ENCODE measurements around the gene RRP9. TPM values are rescaled to one million over a fixed set of nuclear protein-coding genes. Genes with fewer than 3 reads are reported as not detected.

The RRP9 gene
- total and polyA plus RNA-seq, 2 donors (not counting 1 experiment from before 2014, with no cell fraction given) = 16.7 to 21.9 TPM

DNA sequence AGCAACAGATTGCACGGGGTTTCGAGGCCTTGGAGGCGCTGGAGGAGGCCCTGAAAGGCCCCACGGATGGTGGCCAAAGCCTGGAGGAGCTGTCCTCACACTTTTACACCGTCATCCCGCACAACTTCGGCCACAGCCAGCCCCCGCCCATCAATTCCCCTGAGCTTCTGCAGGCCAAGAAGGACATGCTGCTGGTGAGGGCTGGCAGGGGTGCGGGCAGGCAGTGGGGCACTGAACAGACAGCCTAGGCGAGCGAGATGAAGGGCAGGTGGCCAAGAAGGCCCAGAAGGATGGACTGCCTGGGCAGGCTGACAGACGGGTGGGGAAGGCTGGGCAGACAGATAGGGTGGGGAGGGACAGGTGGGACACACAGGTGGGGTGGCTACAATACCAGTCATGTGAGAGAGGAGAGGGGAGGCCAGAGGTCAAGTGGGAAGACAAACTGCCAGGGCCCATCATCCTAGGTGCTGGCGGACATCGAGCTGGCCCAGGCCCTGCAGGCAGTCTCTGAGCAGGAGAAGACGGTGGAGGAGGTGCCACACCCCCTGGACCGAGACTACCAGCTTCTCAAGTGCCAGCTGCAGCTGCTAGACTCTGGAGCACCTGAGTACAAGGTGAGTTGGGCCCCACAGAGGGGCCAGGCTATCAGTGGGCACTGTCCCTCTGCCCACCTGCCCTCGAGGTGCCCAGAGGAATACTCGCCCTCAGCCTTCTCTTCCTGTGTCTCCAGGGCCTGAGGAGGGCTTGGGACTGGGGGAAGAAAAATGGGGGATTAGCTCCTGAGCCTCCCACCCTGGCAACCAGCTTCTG is 3.5 kb upstream of the RRP9 start:
- intact Hi-C loops (cut with micrococcal nuclease) = no loop called here
- H3K79me2 ChIP-seq (ENCODE audit: control insufficient read depth, insufficient read depth, low read length) = peaks cover 15% of the 10 kb centered on the region

More for the DNA sequence above, 3.5 kb upstream of the RRP9 start:
- H2AFZ ChIP-seq (ENCODE audit: insufficient read depth, low read depth, low read length, poor library complexity, severe bottlenecking) = no peak overlapping the region
- WGBS (ENCODE audit: insufficient coverage) = 93% methylated on average over 16 of the region's 18 CpGs
- no peak for ATAC-seq (ENCODE audit: low read depth)
- Mint-ChIP-seq H3K27me3 (no peaks in the 10 kb centered on the region), H3K27ac (no peak overlapping the region), H3K4me1 (peaks cover 26% of the 10 kb centered on the region), H3K9me3 (ENCODE audit: insufficient read depth) (no peaks in the 10 kb centered on the region), H3K4me3 (no peak overlapping the region)
- H3K36me3 ChIP-seq (replicated peaks in 1 of 2; ENCODE audit: control extremely low read depth in 1 of 2, control insufficient read depth in 1 of 2, extremely low read depth in 1 of 2, insufficient read depth in 2 of 2, low read length in 1 of 2) = no peaks in the 10 kb centered on the region
- no peak overlapping the region for H3K27ac ChIP-seq (ENCODE audit: low read length in 2 of 2)
- H3K4me3 ChIP-seq (ENCODE audit: control extremely low read depth in 1 of 5, extremely low read depth in 1 of 5, insufficient read depth in 1 of 5, low read depth in 2 of 5, low read length in 4 of 5) = no peak overlapping the region
- TF ChIP-seq, protein P1, sequence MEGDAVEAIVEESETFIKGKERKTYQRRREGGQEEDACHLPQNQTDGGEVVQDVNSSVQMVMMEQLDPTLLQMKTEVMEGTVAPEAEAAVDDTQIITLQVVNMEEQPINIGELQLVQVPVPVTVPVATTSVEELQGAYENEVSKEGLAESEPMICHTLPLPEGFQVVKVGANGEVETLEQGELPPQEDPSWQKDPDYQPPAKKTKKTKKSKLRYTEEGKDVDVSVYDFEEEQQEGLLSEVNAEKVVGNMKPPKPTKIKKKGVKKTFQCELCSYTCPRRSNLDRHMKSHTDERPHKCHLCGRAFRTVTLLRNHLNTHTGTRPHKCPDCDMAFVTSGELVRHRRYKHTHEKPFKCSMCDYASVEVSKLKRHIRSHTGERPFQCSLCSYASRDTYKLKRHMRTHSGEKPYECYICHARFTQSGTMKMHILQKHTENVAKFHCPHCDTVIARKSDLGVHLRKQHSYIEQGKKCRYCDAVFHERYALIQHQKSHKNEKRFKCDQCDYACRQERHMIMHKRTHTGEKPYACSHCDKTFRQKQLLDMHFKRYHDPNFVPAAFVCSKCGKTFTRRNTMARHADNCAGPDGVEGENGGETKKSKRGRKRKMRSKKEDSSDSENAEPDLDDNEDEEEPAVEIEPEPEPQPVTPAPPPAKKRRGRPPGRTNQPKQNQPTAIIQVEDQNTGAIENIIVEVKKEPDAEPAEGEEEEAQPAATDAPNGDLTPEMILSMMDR (IDR thresholded peaks at IDR 0.05) = no peak
- no peak for TF ChIP-seq EZH2 (IDR thresholded peaks at IDR 0.05; ENCODE audit: borderline replicate concordance, insufficient read depth, low read depth, low read length, poor library complexity, severe bottlenecking)
- H3K4me1 ChIP-seq (ENCODE audit: control insufficient read depth in 2 of 2, insufficient read depth in 2 of 2, low read length in 2 of 2) = peaks cover 22 to 26% of the 10 kb centered on the region in 2 donors
- no peaks in the 10 kb centered on the region for H3K9me3 ChIP-seq (ENCODE audit: control extremely low read depth in 1 of 3, control insufficient read depth in 2 of 3, insufficient read depth in 1 of 3, low read length in 2 of 3)
- H3K9ac ChIP-seq (ENCODE audit: low read length) = no peak overlapping the region
- no peaks in the 10 kb centered on the region for H4K20me1 ChIP-seq (ENCODE audit: control insufficient read depth, insufficient read depth, low read length, poor library complexity, severe bottlenecking)
- CTCF ChIA-PET = interaction anchor here (0.6 kb wide), 1 partner anchor 50 kb away, joined by 4 read pairs; the partner anchor contains the start of gene RPL29
- DNase-seq = no peak
- H3K27me3 ChIP-seq (replicated peaks in 1 of 4; ENCODE audit: control extremely low read depth in 1 of 4, control insufficient read depth in 3 of 4, insufficient read depth in 4 of 4, low read length in 3 of 4) = no peaks in the 10 kb centered on the region
- H3K4me2 ChIP-seq (replicated peaks; ENCODE audit: low read depth, low read length, poor library complexity, severe bottlenecking) = no peak overlapping the region
- POLR2A ChIA-PET = no interaction called here

Data from B cell (primary cell).